ENCODE results near the gene TCTN2. TPM values are rescaled to one million over a fixed set of nuclear protein-coding genes. Genes with fewer than 3 reads are reported as not detected.

Gene TCTN2
- 13.0 and 16.6 TPM in 2 replicates for total RNA-seq

DNA sequence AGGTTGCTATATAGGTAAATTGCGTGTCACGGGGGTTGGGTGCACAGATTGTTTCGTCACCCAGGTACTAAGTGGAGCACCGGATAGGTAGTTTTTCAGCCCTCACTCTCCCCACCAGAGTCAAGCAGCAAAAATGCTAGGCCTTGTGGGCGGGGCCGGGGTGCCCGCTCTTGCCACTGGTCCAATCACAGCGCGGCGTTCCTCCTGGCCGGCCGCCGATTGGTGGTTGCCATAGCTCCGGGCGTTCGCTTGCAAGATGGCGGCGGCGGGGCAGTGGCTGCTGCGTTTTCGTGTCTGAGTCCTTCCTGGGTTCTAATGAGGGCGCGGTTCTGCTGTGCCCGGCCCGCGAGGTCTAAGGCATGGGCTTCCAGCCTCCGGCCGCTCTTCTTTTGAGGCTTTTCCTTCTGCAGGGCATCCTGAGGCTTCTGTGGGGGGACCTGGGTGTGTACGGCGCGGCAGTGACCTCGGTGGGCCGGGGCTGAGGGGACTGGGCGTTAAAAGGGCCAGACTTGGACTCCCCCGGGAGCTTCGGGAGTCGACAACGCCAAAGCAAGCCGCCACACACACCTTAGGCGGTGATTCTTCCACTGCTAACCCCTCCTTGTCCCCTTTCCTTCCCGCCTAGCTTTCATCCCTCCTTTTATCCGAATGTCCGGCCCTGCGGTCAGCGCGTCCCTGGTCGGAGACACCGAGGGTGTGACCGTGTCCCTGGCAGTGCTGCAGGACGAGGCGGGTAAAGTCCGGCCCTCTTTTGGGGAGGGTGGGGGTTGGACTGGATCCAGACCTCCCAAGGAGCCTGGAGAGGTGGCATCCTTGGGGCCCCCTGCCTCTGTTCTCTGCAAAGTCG, at the start of gene TCTN2:
TCTN2 (plus strand) TSS at position 232 of the 847 bp plus-strand sequence; CDS start at position 360, 128 bp downstream.

DNA sequence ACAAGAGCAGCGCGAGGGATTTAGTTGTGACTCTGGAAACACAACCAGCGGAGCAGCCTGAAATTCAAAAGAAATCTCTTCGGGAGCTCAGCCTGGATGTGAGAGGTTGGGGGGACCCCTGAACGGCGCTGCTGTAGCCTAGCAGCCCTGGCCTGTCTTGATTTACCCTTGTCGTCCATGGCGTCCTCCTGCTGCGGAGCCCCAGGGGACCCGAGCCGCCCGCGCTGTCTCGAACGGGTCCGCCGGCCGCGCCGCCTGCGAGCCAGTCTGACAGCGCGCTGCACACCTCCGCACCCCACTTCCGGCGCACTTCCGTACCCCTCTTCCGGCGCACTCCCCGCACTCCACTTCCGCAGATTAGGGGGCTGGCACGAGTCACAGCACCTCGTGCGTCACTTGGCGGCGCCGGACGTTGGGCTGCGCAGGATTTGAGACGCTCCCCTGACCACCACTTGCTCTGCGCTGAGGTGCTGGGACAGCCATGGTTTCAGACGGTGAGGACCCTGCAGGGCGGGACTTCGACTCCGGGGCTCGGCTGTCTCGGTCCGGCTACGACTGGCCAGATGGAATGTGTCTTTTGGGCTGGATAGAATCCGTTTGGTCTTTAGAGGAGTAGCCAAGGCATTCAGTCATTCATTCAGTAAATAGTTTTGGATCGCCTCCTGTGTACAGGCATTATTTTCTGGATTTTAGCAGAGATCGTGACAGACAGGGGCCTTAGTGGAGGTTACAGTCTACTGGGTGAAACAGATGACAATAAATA, 37.4 kb upstream of the TCTN2 start, which contains the start of the genes EIF2B1 and GTF2H3:
EIF2B1 (minus strand) TSS at position 308 of the 763 bp plus-strand sequence; CDS start at position 179, 129 bp downstream.
GTF2H3 (plus strand) TSS at position 451 of the 763 bp plus-strand sequence; CDS start at position 482, 31 bp downstream.

Other genes with a start within 250 kb of the TCTN2 start
- 2.3 and 3.7 TPM in 2 replicates for gene RILPL2, start 234.4 kb upstream of the TCTN2 start, total RNA-seq
- gene SNRNP35, start 213.0 kb upstream of the TCTN2 start, total RNA-seq = 12.2 and 18.1 TPM in 2 replicates
- gene RILPL1, start 137.4 kb upstream of the TCTN2 start, total RNA-seq = 7.2 and 17.4 TPM in 2 replicates
- gene TMED2, start 86.6 kb upstream of the TCTN2 start, total RNA-seq = 114 and 161 TPM in 2 replicates
- gene DDX55, start 69.0 kb upstream of the TCTN2 start, total RNA-seq = 9.5 and 19.7 TPM in 2 replicates
- gene EIF2B1, start 37.4 kb upstream of the TCTN2 start, total RNA-seq = 65.8 and 95.8 TPM in 2 replicates
- 24.5 and 39.8 TPM in 2 replicates for gene GTF2H3, start 37.3 kb upstream of the TCTN2 start, total RNA-seq
- 13.0 and 15.5 TPM in 2 replicates for gene ATP6V0A2, start 41.2 kb downstream of the TCTN2 start, total RNA-seq
- 0.25 TPM in 1 of 2 replicates, not detected in the other for gene DNAH10, start 91.2 kb downstream of the TCTN2 start, total RNA-seq

All from mesangial cell (primary cell).